ENCODE measurements around the gene ATP1B3.
"Not testable (repeated sequence)": the region's sequence is repeated elsewhere in the genome, so short reads cannot be mapped to it uniquely, and the experiment has no call there.

The ATP1B3 gene

GRCh38 chr3:141839389-141839788, 37.1 kb upstream of the ATP1B3 start:
- DNase-seq (ENCODE audit: low spot score) = no peak
- TF ChIP-seq CTCF (IDR thresholded peaks at IDR 0.05; ENCODE audit: borderline replicate concordance, control extremely low read depth, extremely low read depth, insufficient read depth, missing control alignments) = no peak
- in situ Hi-C loops (cut with MboI; ENCODE audit: low sequenced_read_pairs, unreplicated experiment) = no loop called here

GRCh38 chr3:141840737-141841544, 35.5 kb upstream of the ATP1B3 start:
- no peak for DNase-seq (ENCODE audit: low spot score)
- TF ChIP-seq CTCF (IDR thresholded peaks at IDR 0.05; ENCODE audit: borderline replicate concordance, control extremely low read depth, extremely low read depth, insufficient read depth, missing control alignments) = no peak
- in situ Hi-C loops (cut with MboI; ENCODE audit: low sequenced_read_pairs, unreplicated experiment) = no loop called here

GRCh38 chr3:141844108-141844507, 32.3 kb upstream of the ATP1B3 start:
- TF ChIP-seq CTCF (IDR thresholded peaks at IDR 0.05; ENCODE audit: borderline replicate concordance, control extremely low read depth, extremely low read depth, insufficient read depth, missing control alignments) = no peak
- no peak for DNase-seq (ENCODE audit: low spot score)
- in situ Hi-C loops (cut with MboI; ENCODE audit: low sequenced_read_pairs, unreplicated experiment) = no loop called here

GRCh38 chr3:141844812-141845211, 31.6 kb upstream of the ATP1B3 start:
- DNase-seq (ENCODE audit: low spot score) = no peak
- no peak for TF ChIP-seq CTCF (IDR thresholded peaks at IDR 0.05; ENCODE audit: borderline replicate concordance, control extremely low read depth, extremely low read depth, insufficient read depth, missing control alignments)
- in situ Hi-C loops (cut with MboI; ENCODE audit: low sequenced_read_pairs, unreplicated experiment) = no loop called here

GRCh38 chr3:141845407-141846049, 30.9 kb upstream of the ATP1B3 start:
- in situ Hi-C loops (cut with MboI; ENCODE audit: low sequenced_read_pairs, unreplicated experiment) = no loop called here
- TF ChIP-seq CTCF (IDR thresholded peaks at IDR 0.05; ENCODE audit: borderline replicate concordance, control extremely low read depth, extremely low read depth, insufficient read depth, missing control alignments) = no peak
- DNase-seq (ENCODE audit: low spot score) = no peak

GRCh38 chr3:141846050-141846433, 30.4 kb upstream of the ATP1B3 start:
- DNase-seq (ENCODE audit: low spot score) = no peak
- TF ChIP-seq CTCF (IDR thresholded peaks at IDR 0.05; ENCODE audit: borderline replicate concordance, control extremely low read depth, extremely low read depth, insufficient read depth, missing control alignments) = no peak
- in situ Hi-C loops (cut with MboI; ENCODE audit: low sequenced_read_pairs, unreplicated experiment) = no loop called here

- in situ Hi-C loops (cut with MboI; ENCODE audit: low sequenced_read_pairs, unreplicated experiment); DNase-seq (ENCODE audit: low spot score): not testable (repeated sequence)
These were observed 28.2 kb upstream of the ATP1B3 start for GRCh38 chr3:141848159-141848748.
